DND-41 (cell line): Measurements from ENCODE around the gene PAX2.

Experiments
- ATAC-seq: fragments of 200-7000 bp; cut with Tn5 transposase; 3 replicates; pipeline ENCODE4 v1.9.1; 2021; ENCODE audit warnings: low read depth; ENCODE audit not compliant: insufficient read depth
- DNase-seq: peaks from one replicate; pipeline ENCODE4 v3.0.0-alpha.2; 2020
- H2AFZ ChIP-seq: 2 replicates; pipeline ENCODE4 v1.6.0; 2012; ENCODE audit warnings: low read depth, low read length
- H3K27ac ChIP-seq: 2 replicates; pipeline ENCODE4 v1.5.1; 2012; ENCODE audit warnings: low read length, inconsistent platforms
- H3K27me3 ChIP-seq: fragments of 200-600 bp; sonication (generic); 2 replicates; pipeline ENCODE4 v1.6.0; 2012; ENCODE audit warnings: low read length, mild to moderate bottlenecking, inconsistent platforms; ENCODE audit not compliant: insufficient read depth, poor library complexity
- H3K36me3 ChIP-seq: 2 replicates; pipeline ENCODE4 v1.5.1; 2012; ENCODE audit warnings: low read length, inconsistent platforms; ENCODE audit not compliant: insufficient read depth
- H3K4me1 ChIP-seq: 2 replicates; pipeline ENCODE4 v1.5.1; 2012; ENCODE audit warnings: mild to moderate bottlenecking, low read length; ENCODE audit not compliant: insufficient read depth
- H3K4me2 ChIP-seq: 2 replicates; pipeline ENCODE4 v1.6.0; 2012; ENCODE audit warnings: mild to moderate bottlenecking, moderate library complexity, low read length, inconsistent platforms; ENCODE audit not compliant: insufficient read depth
- H3K4me3 ChIP-seq, 2 experiments: fragments of 200-600 bp in 1 of 2; shearing (Covaris generic) in 1 of 2; 2 replicates each; pipeline ENCODE4 v1.5.1; 2012 to 2016; ENCODE audit warnings: inconsistent platforms in 2 of 2, low read length in 2 of 2, mild to moderate bottlenecking in 2 of 2, low read depth in 1 of 2, moderate library complexity in 1 of 2
- H3K79me2 ChIP-seq: 2 replicates; pipeline ENCODE4 v1.6.0; 2012; ENCODE audit warnings: low read length, inconsistent platforms; ENCODE audit not compliant: insufficient read depth
- H3K9ac ChIP-seq: 2 replicates; pipeline ENCODE4 v1.6.0; 2012; ENCODE audit warnings: low read depth, mild to moderate bottlenecking, inconsistent platforms, low read length, moderate library complexity
- H3K9me3 ChIP-seq: 2 replicates; pipeline ENCODE4 v1.5.1; 2012; ENCODE audit warnings: low read length, moderate library complexity, mild to moderate bottlenecking, inconsistent platforms; ENCODE audit not compliant: insufficient read depth, severe bottlenecking
- H4K20me1 ChIP-seq: 2 replicates; pipeline ENCODE4 v1.6.0; 2012; ENCODE audit warnings: low read length; ENCODE audit not compliant: insufficient read depth
- EZH2 ChIP-seq: IDR thresholded peaks from 3 replicates; pipeline ENCODE4 v1.6.1; 2012; ENCODE audit warnings: borderline replicate concordance, low read depth, mild to moderate bottlenecking, moderate library complexity, low read length, inconsistent platforms; ENCODE audit not compliant: severe bottlenecking
- TF ChIP-seq, protein P1 (sequence below): IDR thresholded peaks from 2 replicates; pipeline ENCODE4 v1.5.1; 2012; ENCODE audit warnings: borderline replicate concordance, low read length, moderate library complexity, mild to moderate bottlenecking; ENCODE audit not compliant: poor library complexity, severe bottlenecking; ENCODE audit errors: extremely low read depth

Gene PAX2

DNA sequence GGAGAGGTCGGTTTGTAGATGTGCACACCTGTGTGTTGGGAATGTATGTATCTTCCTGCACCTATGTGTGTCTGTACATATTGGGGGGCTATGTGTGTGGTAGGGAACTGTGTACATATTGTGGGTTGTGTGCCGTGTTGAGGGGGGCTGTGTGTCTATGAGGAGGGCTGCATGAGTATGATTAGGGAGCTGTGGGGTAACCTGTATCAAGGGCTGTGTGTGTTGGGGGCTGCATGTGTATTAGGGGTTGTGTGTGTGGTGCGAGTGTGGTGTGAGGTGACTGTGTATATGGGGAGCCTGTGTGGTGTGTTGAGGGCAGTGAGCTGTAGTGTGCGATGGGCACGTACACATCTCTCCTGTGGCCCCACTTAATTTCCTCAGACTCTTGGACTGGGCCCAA is 22.2 kb upstream of the PAX2 start:
- ATAC-seq (no peak), DNase-seq (no peak)
- TF ChIP-seq, protein P1, sequence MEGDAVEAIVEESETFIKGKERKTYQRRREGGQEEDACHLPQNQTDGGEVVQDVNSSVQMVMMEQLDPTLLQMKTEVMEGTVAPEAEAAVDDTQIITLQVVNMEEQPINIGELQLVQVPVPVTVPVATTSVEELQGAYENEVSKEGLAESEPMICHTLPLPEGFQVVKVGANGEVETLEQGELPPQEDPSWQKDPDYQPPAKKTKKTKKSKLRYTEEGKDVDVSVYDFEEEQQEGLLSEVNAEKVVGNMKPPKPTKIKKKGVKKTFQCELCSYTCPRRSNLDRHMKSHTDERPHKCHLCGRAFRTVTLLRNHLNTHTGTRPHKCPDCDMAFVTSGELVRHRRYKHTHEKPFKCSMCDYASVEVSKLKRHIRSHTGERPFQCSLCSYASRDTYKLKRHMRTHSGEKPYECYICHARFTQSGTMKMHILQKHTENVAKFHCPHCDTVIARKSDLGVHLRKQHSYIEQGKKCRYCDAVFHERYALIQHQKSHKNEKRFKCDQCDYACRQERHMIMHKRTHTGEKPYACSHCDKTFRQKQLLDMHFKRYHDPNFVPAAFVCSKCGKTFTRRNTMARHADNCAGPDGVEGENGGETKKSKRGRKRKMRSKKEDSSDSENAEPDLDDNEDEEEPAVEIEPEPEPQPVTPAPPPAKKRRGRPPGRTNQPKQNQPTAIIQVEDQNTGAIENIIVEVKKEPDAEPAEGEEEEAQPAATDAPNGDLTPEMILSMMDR, result no peak
- no peak for TF ChIP-seq EZH2
- Histone ChIP-seq H2AFZ (no peak overlapping the region), H3K9ac (no peak overlapping the region), H3K4me3 (no peak overlapping the region), H3K79me2 (no peaks in the 10 kb centered on the region), H3K9me3 (no peaks in the 10 kb centered on the region), H3K36me3 (no peaks in the 10 kb centered on the region), H3K4me1 (no peaks in the 10 kb centered on the region), H3K27ac (no peak overlapping the region), H4K20me1 (no peaks in the 10 kb centered on the region), H3K4me2 (no peak overlapping the region), H3K27me3 (no peaks in the 10 kb centered on the region)

DNA sequence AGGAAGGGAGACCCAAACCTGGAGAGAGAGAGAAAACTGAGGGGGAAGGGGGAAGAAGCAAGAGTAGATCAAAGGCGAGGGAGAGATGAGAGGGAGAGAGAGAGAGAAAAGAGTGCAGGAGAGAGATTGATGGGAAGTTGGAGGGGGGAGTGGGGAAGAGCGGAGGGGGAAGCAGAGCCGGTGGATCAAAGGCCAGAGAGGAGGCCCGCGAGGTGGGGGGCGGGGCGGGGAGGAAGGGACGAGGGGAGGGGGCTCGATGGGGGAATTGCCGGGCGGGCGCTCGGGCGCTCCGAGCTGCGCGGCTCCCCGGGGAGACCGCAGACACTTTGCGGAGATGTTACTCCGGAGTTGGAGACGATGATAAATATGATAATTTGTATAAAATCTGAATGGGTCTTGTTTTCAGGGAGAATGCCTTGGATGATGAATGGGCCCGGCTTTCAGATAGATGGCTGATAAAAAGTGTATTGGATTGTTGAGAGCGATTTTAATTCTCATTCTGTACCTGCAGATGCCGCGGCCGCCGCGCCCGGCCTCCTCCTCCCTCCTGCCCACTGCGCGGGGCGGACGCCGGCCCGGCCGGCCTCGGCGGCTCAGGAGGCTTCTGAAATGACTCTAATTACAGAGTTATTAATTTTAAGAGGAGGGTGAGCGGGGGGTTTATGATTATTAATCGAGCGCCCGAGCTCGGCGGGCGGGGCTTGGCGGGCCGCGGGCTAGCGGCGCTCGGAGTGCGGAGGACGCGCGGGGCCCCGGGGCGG is 21.4 kb upstream of the PAX2 start:
- no peak overlapping the region for H3K4me3 ChIP-seq
- H3K27me3 ChIP-seq, result no peaks in the 10 kb centered on the region
- H3K4me2 ChIP-seq, result no peak overlapping the region

DNA sequence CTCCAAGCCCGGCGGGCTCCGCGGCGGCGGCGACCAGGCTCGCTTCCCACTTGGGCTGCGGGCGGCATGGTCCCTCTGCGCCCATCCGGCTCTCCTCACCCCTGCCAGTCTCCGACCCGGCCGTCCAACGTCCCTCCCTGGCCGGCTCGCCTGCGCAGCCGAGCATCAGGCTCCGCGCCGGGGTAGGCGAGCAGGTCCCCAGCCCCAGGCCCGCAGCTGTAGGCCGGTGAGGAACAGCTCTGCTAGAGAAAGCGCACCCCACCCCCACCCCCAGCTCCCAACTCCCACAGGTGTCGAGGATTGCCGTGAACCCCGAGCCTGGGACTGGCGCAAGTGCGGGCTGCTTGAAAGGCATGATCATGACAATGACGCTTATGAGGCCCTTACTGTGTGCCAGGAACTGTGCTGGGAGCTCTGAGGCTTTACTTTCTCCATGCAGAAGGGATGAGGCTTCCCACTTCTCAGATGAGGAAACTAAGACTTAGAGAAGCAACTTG is 20.8 kb upstream of the PAX2 start:
- no peak for DNase-seq

More for the DNA sequence above, 21.4 kb upstream of the PAX2 start:
- TF ChIP-seq, protein P1, result no peak
- TF ChIP-seq EZH2, result no peak
- DNase-seq (no peak), ATAC-seq (no peak)
- no peaks in the 10 kb centered on the region for H3K4me1 ChIP-seq
- H3K9me3 ChIP-seq, result no peaks in the 10 kb centered on the region
- no peak overlapping the region for H3K9ac ChIP-seq
- H2AFZ ChIP-seq, result no peak overlapping the region
- no peak overlapping the region for H3K27ac ChIP-seq
- no peaks in the 10 kb centered on the region for H3K79me2 ChIP-seq
- H4K20me1 ChIP-seq, result no peaks in the 10 kb centered on the region
- H3K36me3 ChIP-seq, result no peaks in the 10 kb centered on the region

More for the DNA sequence above, 20.8 kb upstream of the PAX2 start:
- Histone ChIP-seq H3K36me3 (no peaks in the 10 kb centered on the region), H2AFZ (no peak overlapping the region), H4K20me1 (no peaks in the 10 kb centered on the region), H3K27ac (no peak overlapping the region), H3K4me2 (no peak overlapping the region), H3K9me3 (no peaks in the 10 kb centered on the region), H3K27me3 (no peaks in the 10 kb centered on the region), H3K9ac (no peak overlapping the region), H3K4me1 (no peaks in the 10 kb centered on the region), H3K4me3 (no peak overlapping the region), H3K79me2 (no peaks in the 10 kb centered on the region)
- ATAC-seq, result no peak
- TF ChIP-seq EZH2, result no peak
- TF ChIP-seq, protein P1, result no peak
